ENCODE measurements around the gene CTXND1.

The CTXND1 gene

GRCh38 chr15:80180468-80180867, 71.5 kb downstream of the CTXND1 start:
- H3K27ac ChIP-seq, result no peak overlapping the region
- no peaks in the 10 kb centered on the region for H3K27me3 ChIP-seq (replicated peaks)
- peak; percentile 13 for TF ChIP-seq CTCF (IDR thresholded peaks at IDR 0.05; ENCODE audit: low read depth, low read length, missing control alignments)
- DNase-seq, result no peak
- H3K4me3 ChIP-seq (ENCODE audit: low read depth, low read length), result no peak overlapping the region
- H3K36me3 ChIP-seq (replicated peaks), result peaks cover 3% of the 10 kb centered on the region
- in situ Hi-C loops (cut with HindIII; ENCODE audit: low pct_ligation_motif_present, low sequenced_read_pairs), result no loop called here

- no peak for TF ChIP-seq CTCF (IDR thresholded peaks at IDR 0.05; ENCODE audit: low read depth, low read length, missing control alignments)
- DNase-seq, result no peak
- Histone ChIP-seq H3K4me3 (ENCODE audit: low read depth, low read length) (no peak overlapping the region), H3K27ac (no peak overlapping the region), H3K36me3 (replicated peaks) (no peaks in the 10 kb centered on the region), H3K27me3 (replicated peaks) (no peaks in the 10 kb centered on the region)
- in situ Hi-C loops (cut with HindIII; ENCODE audit: low pct_ligation_motif_present, low sequenced_read_pairs), result no loop called here
Observed at GRCh38 chr15:80179935-80180334, 72.1 kb downstream of the CTXND1 start.

- in situ Hi-C loops (cut with HindIII; ENCODE audit: low pct_ligation_motif_present, low sequenced_read_pairs), result no loop called here
- DNase-seq, result peak; percentile 90
- no peaks in the 10 kb centered on the region for H3K36me3 ChIP-seq (replicated peaks)
- peak overlapping the region; percentile 27 for H3K27ac ChIP-seq
- no peaks in the 10 kb centered on the region for H3K27me3 ChIP-seq (replicated peaks)
- H3K4me3 ChIP-seq (ENCODE audit: low read depth, low read length), result no peak overlapping the region
- no peak for TF ChIP-seq CTCF (IDR thresholded peaks at IDR 0.05; ENCODE audit: low read depth, low read length, missing control alignments)
Observed at GRCh38 chr15:80179025-80179759, 72.8 kb downstream of the CTXND1 start.

GRCh38 chr15:80177156-80177555, 74.9 kb downstream of the CTXND1 start:
- Histone ChIP-seq H3K27ac (no peak overlapping the region), H3K36me3 (replicated peaks) (peaks cover 2% of the 10 kb centered on the region), H3K4me3 (ENCODE audit: low read depth, low read length) (no peak overlapping the region), H3K27me3 (replicated peaks) (no peaks in the 10 kb centered on the region)
- no peak for DNase-seq
- in situ Hi-C loops (cut with HindIII; ENCODE audit: low pct_ligation_motif_present, low sequenced_read_pairs), result no loop called here
- TF ChIP-seq CTCF (IDR thresholded peaks at IDR 0.05; ENCODE audit: low read depth, low read length, missing control alignments), result no peak

- in situ Hi-C loops (cut with HindIII; ENCODE audit: low pct_ligation_motif_present, low sequenced_read_pairs), result no loop called here
- DNase-seq, result no peak
- Histone ChIP-seq H3K36me3 (replicated peaks) (peaks cover 2% of the 10 kb centered on the region), H3K27ac (no peak overlapping the region), H3K27me3 (replicated peaks) (no peaks in the 10 kb centered on the region), H3K4me3 (ENCODE audit: low read depth, low read length) (no peak overlapping the region)
- no peak for TF ChIP-seq CTCF (IDR thresholded peaks at IDR 0.05; ENCODE audit: low read depth, low read length, missing control alignments)
Observed at GRCh38 chr15:80176443-80176842, 75.6 kb downstream of the CTXND1 start.

- Histone ChIP-seq H3K27me3 (replicated peaks) (no peaks in the 10 kb centered on the region), H3K36me3 (replicated peaks) (peaks cover 2% of the 10 kb centered on the region), H3K4me3 (ENCODE audit: low read depth, low read length) (no peak overlapping the region), H3K27ac (no peak overlapping the region)
- DNase-seq, result no peak
- no peak for TF ChIP-seq CTCF (IDR thresholded peaks at IDR 0.05; ENCODE audit: low read depth, low read length, missing control alignments)
- in situ Hi-C loops (cut with HindIII; ENCODE audit: low pct_ligation_motif_present, low sequenced_read_pairs), result no loop called here
Observed at GRCh38 chr15:80175436-80175835, 76.6 kb downstream of the CTXND1 start.

Data from brain microvascular endothelial cell (primary cell).